ENCODE data around the gene MSI2.

MSI2 gene

GRCh38 chr17:57451643-57452042 lies 195.3 kb downstream of the MSI2 start:
- H2BK120ac ChIP-seq (ENCODE audit: low read depth, low read length): no peak overlapping the region
- no CpG with 5 or more reads among the region's 7 CpGs for WGBS (ENCODE audit: extremely low coverage, insufficient coverage, low lambda C conversion rate)

GRCh38 chr17:57453841-57454425 lies 197.6 kb downstream of the MSI2 start:
- no peak overlapping the region for H2BK120ac ChIP-seq (ENCODE audit: low read depth, low read length)
- H3K4ac ChIP-seq (ENCODE audit: low read depth, low read length): no peak overlapping the region
- no peak overlapping the region for H2BK15ac ChIP-seq (replicated peaks; ENCODE audit: low read depth)
- no peak overlapping the region for H3K18ac ChIP-seq (ENCODE audit: low read length)
- H3K4me3 ChIP-seq (ENCODE audit: low read length): no peak overlapping the region
- DNase-seq: no peak
- no peak overlapping the region for H4K8ac ChIP-seq (ENCODE audit: low read depth, low read length)
- no peak overlapping the region for H2AK5ac ChIP-seq (ENCODE audit: low read length)
- H3K79me2 ChIP-seq (ENCODE audit: control insufficient read depth, insufficient read depth, low read length): no peaks in the 10 kb centered on the region
- H3K79me1 ChIP-seq (ENCODE audit: low read length): peaks cover 1% of the 10 kb centered on the region
- H2BK5ac ChIP-seq (ENCODE audit: low read length): no peak overlapping the region
- H3K23ac ChIP-seq (ENCODE audit: low read length): no peak overlapping the region
- H4K5ac ChIP-seq (ENCODE audit: low read length): no peak overlapping the region
- no peaks in the 10 kb centered on the region for H3K36me3 ChIP-seq (ENCODE audit: control insufficient read depth, insufficient read depth, low read length)
- no peak overlapping the region for H3K27ac ChIP-seq (ENCODE audit: low read depth, low read length)
- no CpG with 5 or more reads among the region's 7 CpGs for WGBS (ENCODE audit: extremely low coverage, insufficient coverage, low lambda C conversion rate)
- H3K27me3 ChIP-seq (ENCODE audit: insufficient read depth, low read length, poor library complexity): no peaks in the 10 kb centered on the region
- H3K4me1 ChIP-seq (ENCODE audit: control insufficient read depth, low read depth, low read length): peaks cover 1% of the 10 kb centered on the region
- no peak overlapping the region for H3K9ac ChIP-seq (ENCODE audit: low read length)
- H3K56ac ChIP-seq (ENCODE audit: low read length): no peak overlapping the region
- no peak overlapping the region for H3K4me2 ChIP-seq (ENCODE audit: low read length)

More at GRCh38 chr17:57451643-57452042, 195.3 kb downstream of the MSI2 start:
- no peak overlapping the region for H3K18ac ChIP-seq (ENCODE audit: low read length)
- no peak for DNase-seq
- H2AK5ac ChIP-seq (ENCODE audit: low read length): no peak overlapping the region
- H3K27ac ChIP-seq (ENCODE audit: low read depth, low read length): no peak overlapping the region
- peaks cover 2% of the 10 kb centered on the region for H3K79me1 ChIP-seq (ENCODE audit: low read length)
- H3K79me2 ChIP-seq (ENCODE audit: control insufficient read depth, insufficient read depth, low read length): no peaks in the 10 kb centered on the region
- H3K36me3 ChIP-seq (ENCODE audit: control insufficient read depth, insufficient read depth, low read length): no peaks in the 10 kb centered on the region
- no peak overlapping the region for H4K5ac ChIP-seq (ENCODE audit: low read length)
- no peak overlapping the region for H2BK15ac ChIP-seq (replicated peaks; ENCODE audit: low read depth)
- H3K4me2 ChIP-seq (ENCODE audit: low read length): no peak overlapping the region
- H3K23ac ChIP-seq (ENCODE audit: low read length): no peak overlapping the region
- no peaks in the 10 kb centered on the region for H3K27me3 ChIP-seq (ENCODE audit: insufficient read depth, low read length, poor library complexity)
- H2BK5ac ChIP-seq (ENCODE audit: low read length): no peak overlapping the region
- no peak overlapping the region for H3K56ac ChIP-seq (ENCODE audit: low read length)
- H3K4me3 ChIP-seq (ENCODE audit: low read length): no peak overlapping the region
- peaks cover 1% of the 10 kb centered on the region for H3K4me1 ChIP-seq (ENCODE audit: control insufficient read depth, low read depth, low read length)
- H3K9ac ChIP-seq (ENCODE audit: low read length): no peak overlapping the region
- H3K4ac ChIP-seq (ENCODE audit: low read depth, low read length): no peak overlapping the region
- H4K8ac ChIP-seq (ENCODE audit: low read depth, low read length): no peak overlapping the region

- H3K23ac ChIP-seq (ENCODE audit: low read length): no peak overlapping the region
- no CpG with 5 or more reads among the region's 5 CpGs for WGBS (ENCODE audit: extremely low coverage, insufficient coverage, low lambda C conversion rate)
- no peaks in the 10 kb centered on the region for H3K27me3 ChIP-seq (ENCODE audit: insufficient read depth, low read length, poor library complexity)
- H3K4ac ChIP-seq (ENCODE audit: low read depth, low read length): no peak overlapping the region
- no peak overlapping the region for H3K9ac ChIP-seq (ENCODE audit: low read length)
- H3K4me1 ChIP-seq (ENCODE audit: control insufficient read depth, low read depth, low read length): peaks cover 1% of the 10 kb centered on the region
- no peak overlapping the region for H3K4me3 ChIP-seq (ENCODE audit: low read length)
- no peaks in the 10 kb centered on the region for H3K79me2 ChIP-seq (ENCODE audit: control insufficient read depth, insufficient read depth, low read length)
- no peak overlapping the region for H3K56ac ChIP-seq (ENCODE audit: low read length)
- DNase-seq: no peak
- H2AK5ac ChIP-seq (ENCODE audit: low read length): no peak overlapping the region
- H3K18ac ChIP-seq (ENCODE audit: low read length): no peak overlapping the region
- H3K79me1 ChIP-seq (ENCODE audit: low read length): no peaks in the 10 kb centered on the region
- no peak overlapping the region for H3K27ac ChIP-seq (ENCODE audit: low read depth, low read length)
- no peaks in the 10 kb centered on the region for H3K36me3 ChIP-seq (ENCODE audit: control insufficient read depth, insufficient read depth, low read length)
- H2BK120ac ChIP-seq (ENCODE audit: low read depth, low read length): no peak overlapping the region
- H4K5ac ChIP-seq (ENCODE audit: low read length): no peak overlapping the region
- H4K8ac ChIP-seq (ENCODE audit: low read depth, low read length): no peak overlapping the region
- no peak overlapping the region for H2BK5ac ChIP-seq (ENCODE audit: low read length)
- no peak overlapping the region for H2BK15ac ChIP-seq (replicated peaks; ENCODE audit: low read depth)
- H3K4me2 ChIP-seq (ENCODE audit: low read length): no peak overlapping the region
Measured at GRCh38 chr17:57454729-57455062, 198.4 kb downstream of the MSI2 start.

GRCh38 chr17:57455063-57455914 lies 199.0 kb downstream of the MSI2 start:
- Histone ChIP-seq H3K4ac (ENCODE audit: low read depth, low read length) (no peak overlapping the region), H3K4me1 (ENCODE audit: control insufficient read depth, low read depth, low read length) (peaks cover 1% of the 10 kb centered on the region), H2BK120ac (ENCODE audit: low read depth, low read length) (no peak overlapping the region), H4K8ac (ENCODE audit: low read depth, low read length) (no peak overlapping the region), H3K18ac (ENCODE audit: low read length) (no peak overlapping the region), H3K79me2 (ENCODE audit: control insufficient read depth, insufficient read depth, low read length) (no peaks in the 10 kb centered on the region), H3K56ac (ENCODE audit: low read length) (no peak overlapping the region), H3K23ac (ENCODE audit: low read length) (no peak overlapping the region), H3K36me3 (ENCODE audit: control insufficient read depth, insufficient read depth, low read length) (no peaks in the 10 kb centered on the region), H3K27me3 (ENCODE audit: insufficient read depth, low read length, poor library complexity) (no peaks in the 10 kb centered on the region), H3K27ac (ENCODE audit: low read depth, low read length) (no peak overlapping the region), H2BK15ac (replicated peaks; ENCODE audit: low read depth) (no peak overlapping the region), H3K9ac (ENCODE audit: low read length) (no peak overlapping the region), H4K5ac (ENCODE audit: low read length) (no peak overlapping the region), H3K4me3 (ENCODE audit: low read length) (no peak overlapping the region), H3K4me2 (ENCODE audit: low read length) (no peak overlapping the region), H3K79me1 (ENCODE audit: low read length) (no peaks in the 10 kb centered on the region), H2BK5ac (ENCODE audit: low read length) (no peak overlapping the region), H2AK5ac (ENCODE audit: low read length) (no peak overlapping the region)
- no peak for DNase-seq
- no CpG with 5 or more reads among the region's 25 CpGs for WGBS (ENCODE audit: extremely low coverage, insufficient coverage, low lambda C conversion rate)

GRCh38 chr17:57456622-57457021 lies 200.3 kb downstream of the MSI2 start:
- Histone ChIP-seq H3K4me2 (ENCODE audit: low read length) (no peak overlapping the region), H3K9ac (ENCODE audit: low read length) (no peak overlapping the region), H3K4me3 (ENCODE audit: low read length) (no peak overlapping the region), H3K36me3 (ENCODE audit: control insufficient read depth, insufficient read depth, low read length) (no peaks in the 10 kb centered on the region), H3K4ac (ENCODE audit: low read depth, low read length) (no peak overlapping the region), H3K79me2 (ENCODE audit: control insufficient read depth, insufficient read depth, low read length) (no peaks in the 10 kb centered on the region), H3K23ac (ENCODE audit: low read length) (no peak overlapping the region), H4K8ac (ENCODE audit: low read depth, low read length) (no peak overlapping the region), H2BK15ac (replicated peaks; ENCODE audit: low read depth) (no peak overlapping the region), H2BK5ac (ENCODE audit: low read length) (no peak overlapping the region), H2AK5ac (ENCODE audit: low read length) (no peak overlapping the region), H3K27ac (ENCODE audit: low read depth, low read length) (no peak overlapping the region), H4K5ac (ENCODE audit: low read length) (no peak overlapping the region), H3K18ac (ENCODE audit: low read length) (no peak overlapping the region), H3K4me1 (ENCODE audit: control insufficient read depth, low read depth, low read length) (peaks cover 1% of the 10 kb centered on the region), H2BK120ac (ENCODE audit: low read depth, low read length) (no peak overlapping the region), H3K27me3 (ENCODE audit: insufficient read depth, low read length, poor library complexity) (no peaks in the 10 kb centered on the region), H3K56ac (ENCODE audit: low read length) (no peak overlapping the region), H3K79me1 (ENCODE audit: low read length) (peaks cover 2% of the 10 kb centered on the region)
- no CpG with 5 or more reads among the region's 3 CpGs for WGBS (ENCODE audit: extremely low coverage, insufficient coverage, low lambda C conversion rate)
- no peak for DNase-seq
